GM20000 (cell line): Measurements from ENCODE around the gene TEX35.

ENCODE experiments used
- DNase-seq: peaks from one replicate; pipeline ENCODE4 v3.0.0; 2012; ENCODE audit warnings: low spot score
- TF ChIP-seq, protein P1 (sequence below): IDR thresholded peaks from 2 replicates; pipeline ENCODE4 v1.5.1; 2012; ENCODE audit warnings: mild to moderate bottlenecking, control low read depth; ENCODE audit errors: extremely low read depth, missing control alignments

Gene TEX35

DNA sequence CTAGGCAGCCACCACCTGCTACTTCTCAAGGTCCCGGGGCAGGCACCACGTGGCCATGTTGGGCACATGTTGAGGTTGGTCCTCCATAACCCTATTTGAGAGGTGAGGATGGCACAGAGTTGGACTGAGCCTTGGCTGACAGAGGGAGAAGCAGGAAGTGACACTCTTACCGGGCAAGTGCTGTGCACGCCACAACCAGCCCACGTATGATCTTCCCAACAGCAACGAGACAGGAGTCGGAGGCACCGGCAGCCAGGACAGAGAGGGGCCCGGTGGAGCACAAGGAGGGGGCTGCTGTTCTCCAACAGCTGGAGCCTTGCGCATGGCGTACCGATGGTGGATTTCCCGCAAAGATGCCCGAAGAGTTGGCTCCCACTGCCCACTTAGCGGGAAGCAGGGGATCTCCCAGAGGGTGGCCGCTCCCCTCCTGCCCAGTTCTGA lies 19.6 kb upstream of the TEX35 start:
- no peak for DNase-seq
- TF ChIP-seq, protein P1, sequence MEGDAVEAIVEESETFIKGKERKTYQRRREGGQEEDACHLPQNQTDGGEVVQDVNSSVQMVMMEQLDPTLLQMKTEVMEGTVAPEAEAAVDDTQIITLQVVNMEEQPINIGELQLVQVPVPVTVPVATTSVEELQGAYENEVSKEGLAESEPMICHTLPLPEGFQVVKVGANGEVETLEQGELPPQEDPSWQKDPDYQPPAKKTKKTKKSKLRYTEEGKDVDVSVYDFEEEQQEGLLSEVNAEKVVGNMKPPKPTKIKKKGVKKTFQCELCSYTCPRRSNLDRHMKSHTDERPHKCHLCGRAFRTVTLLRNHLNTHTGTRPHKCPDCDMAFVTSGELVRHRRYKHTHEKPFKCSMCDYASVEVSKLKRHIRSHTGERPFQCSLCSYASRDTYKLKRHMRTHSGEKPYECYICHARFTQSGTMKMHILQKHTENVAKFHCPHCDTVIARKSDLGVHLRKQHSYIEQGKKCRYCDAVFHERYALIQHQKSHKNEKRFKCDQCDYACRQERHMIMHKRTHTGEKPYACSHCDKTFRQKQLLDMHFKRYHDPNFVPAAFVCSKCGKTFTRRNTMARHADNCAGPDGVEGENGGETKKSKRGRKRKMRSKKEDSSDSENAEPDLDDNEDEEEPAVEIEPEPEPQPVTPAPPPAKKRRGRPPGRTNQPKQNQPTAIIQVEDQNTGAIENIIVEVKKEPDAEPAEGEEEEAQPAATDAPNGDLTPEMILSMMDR, result no peak

DNA sequence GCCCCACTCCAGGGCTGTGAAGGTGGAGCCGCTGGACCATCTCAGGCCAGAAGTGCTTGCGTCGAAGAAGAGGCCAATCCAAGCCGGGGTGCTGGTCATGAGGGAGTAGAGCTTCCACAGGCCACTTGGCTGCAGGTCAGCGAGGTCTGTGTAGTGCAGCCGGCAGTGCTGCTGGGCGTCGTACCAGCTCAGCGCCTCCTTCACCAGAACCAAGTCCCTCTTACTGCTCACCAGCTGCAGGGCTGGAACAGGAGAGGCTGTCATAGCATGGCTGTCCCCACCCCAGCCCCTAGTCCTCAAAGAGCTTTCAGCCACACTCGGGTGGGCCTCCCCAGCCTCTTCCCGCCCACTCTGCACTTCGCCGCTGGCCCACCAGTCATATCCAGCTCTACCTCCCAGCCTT lies 18.3 kb upstream of the TEX35 start:
- TF ChIP-seq, protein P1, result no peak
- DNase-seq, result no peak

DNA sequence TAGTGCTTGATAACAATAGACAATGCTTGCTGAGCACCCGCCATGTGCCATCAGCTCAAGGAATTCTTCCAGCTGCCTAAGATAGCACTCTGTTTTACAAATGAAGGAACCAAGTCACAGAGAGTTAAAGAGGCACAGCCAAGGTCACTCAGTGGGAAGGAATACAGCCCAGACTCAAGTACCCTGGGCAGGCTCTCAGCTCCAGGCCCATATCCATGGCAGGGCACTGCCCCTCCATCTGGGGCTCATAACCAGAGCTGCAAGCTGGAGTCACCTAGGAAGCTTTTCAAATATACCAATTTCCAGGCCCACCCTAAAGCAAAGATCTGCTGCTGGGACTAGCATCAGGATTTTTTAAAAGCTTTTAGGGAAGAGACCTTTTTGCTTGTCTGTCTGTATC lies 17.8 kb upstream of the TEX35 start:
- no peak for DNase-seq
- TF ChIP-seq, protein P1, result no peak

DNA sequence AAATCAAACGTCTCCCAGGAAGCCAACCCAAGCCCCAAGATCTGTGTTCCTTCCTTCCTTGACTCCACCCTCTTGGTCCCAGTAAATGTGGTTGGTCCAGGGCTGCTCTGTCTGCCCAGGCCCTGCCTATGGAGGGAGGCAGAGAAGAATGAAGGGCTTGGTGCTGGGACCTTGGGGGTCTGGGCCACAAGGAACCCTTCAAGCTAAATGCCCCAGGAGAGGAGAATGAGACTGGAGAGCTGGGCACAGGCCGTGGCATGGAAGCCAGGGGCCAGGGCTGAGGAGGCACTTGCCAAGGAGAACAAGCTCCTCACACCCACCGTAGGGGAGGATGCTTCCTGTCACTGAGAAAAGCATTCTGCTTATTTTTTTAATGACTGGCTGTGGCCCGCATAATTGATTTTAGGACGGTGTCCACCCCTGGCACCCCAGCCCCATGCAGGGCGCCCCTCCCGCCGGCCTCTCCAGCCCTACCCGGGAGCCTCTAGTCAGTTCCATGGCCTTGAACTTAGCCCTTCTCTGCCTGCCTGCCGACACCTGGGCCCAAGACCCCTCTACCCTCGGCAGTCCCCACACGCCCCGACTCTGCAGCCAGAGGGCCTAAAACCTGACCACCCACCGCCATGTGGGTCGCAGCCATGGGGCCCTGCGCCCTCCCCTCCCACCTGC lies 17.0 kb upstream of the TEX35 start:
- DNase-seq, result no peak
- TF ChIP-seq, protein P1, result no peak

DNA sequence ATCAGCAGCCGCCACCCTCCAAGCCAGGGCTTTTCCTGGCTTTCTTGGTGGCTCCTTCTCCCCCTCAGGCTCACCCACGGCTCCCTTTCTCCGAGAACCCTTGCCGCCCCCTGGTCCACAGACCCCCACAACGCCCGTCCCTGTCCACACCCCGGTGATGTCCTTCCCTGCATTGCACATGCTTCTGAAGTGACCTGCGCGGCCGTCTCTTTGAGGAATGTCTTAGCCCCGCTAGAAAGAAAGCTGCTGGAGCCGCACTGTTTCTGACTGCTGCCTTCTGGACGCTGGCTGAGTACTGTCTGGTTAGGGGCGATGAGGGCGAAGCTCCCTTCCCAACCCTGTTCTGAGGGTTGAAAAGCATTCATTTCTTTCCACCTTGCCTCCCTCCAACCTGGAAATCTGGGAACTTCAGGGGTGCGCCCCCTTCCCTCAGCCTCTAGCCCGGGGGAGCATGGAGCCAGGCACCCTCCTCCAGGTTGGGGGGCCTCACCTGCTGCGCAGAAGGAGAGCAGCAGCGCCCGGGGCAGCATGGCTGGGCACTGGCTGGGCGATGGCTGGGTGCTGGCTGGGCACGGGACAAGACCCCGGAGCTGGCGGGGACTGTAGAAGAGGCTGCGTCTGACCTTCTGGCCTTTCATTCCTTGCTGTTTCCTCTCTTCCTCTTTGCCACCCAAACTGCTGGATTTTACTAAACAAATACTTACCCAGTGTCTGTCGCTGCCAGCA lies 16.3 kb upstream of the TEX35 start, which contains the start of gene CLEC20A:
Gene CLEC20A, minus strand, starts transcription at position 555 of the 726 bp plus-strand sequence. Its CDS starts 25 bp downstream, at position 530.
- no peak for DNase-seq
- TF ChIP-seq, protein P1, result no peak

DNA sequence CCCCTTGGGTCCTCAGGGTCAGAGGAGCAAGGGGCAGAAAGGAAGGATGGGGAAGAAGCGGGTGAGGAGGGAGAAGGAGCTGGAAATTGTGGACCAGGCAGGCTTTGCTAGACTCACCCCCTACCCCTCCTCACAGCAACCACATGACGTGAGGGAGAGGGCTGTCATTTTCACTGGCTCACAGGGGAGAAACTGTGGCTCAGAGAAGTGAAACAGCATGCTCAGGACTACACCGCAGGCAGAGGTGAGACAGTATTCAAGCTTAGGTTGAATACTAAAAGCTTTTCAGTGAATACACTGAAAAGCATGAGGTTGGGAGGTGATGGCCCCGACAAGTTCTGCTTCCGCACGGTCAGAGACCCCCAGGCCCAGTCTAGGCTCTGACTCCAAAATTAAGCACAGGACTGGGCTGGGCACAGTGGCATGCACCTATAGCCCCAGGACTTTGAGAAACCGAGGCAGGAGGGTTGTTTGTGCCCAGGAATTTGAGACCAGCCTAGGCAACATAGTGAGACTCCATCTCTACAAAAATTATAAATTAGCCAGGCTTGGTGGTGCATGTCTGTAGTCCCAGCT lies 14.9 kb upstream of the TEX35 start:
- DNase-seq, result no peak
- TF ChIP-seq, protein P1, result no peak

DNA sequence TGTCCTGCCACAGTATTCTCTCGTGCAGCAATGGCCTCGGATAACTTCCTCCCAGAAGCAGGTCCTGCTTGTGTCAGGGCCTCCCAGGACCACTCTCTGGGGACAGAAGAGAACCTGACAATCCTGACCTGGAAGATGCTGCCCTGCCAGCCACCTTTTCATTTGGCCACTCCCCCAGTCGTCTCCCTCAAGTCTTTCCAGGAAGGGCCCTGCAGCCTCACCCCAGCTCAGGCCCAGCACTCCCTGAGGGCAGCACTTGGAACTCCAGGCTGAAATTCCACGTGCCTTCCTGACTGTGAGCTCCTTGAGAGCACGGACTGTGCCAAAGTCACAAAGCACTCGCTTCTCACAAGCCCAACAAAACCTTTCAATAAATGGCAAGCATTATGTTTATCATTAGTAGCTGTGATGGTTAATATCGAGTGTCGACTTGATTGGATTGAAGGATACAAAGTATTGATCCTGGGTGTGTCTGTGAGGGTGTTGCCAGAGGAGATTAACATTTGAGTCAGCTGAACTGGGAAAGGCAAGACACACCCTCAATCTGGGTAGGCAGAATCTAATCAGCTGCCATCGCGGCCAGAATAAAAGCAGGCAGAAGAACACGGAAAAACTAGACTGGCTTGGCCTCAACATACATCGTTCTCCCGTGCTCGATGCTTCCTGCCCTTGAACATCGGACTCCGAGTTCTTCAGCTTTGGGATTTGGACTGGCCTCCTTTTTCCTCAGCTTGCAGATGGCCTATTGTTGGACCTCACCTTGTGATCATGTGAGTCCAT lies 13.8 kb upstream of the TEX35 start:
- DNase-seq, result no peak

More for the DNA sequence above, 13.8 kb upstream of the TEX35 start:
- TF ChIP-seq, protein P1, result no peak
